GM23248 (cell line): Measurements from ENCODE around the gene SEMA7A.

Experiments used
- EZH2 ChIP-seq: fragments of 200-600 bp; sonication (generic); IDR thresholded peaks from 2 replicates; pipeline ENCODE4 v1.6.1; 2018; ENCODE audit warnings: antibody characterized with exemption, mild to moderate bottlenecking; ENCODE audit not compliant: insufficient read depth, poor library complexity, severe bottlenecking
- EZH2phosphoT487 ChIP-seq: fragments of 200-600 bp; sonication (generic); IDR thresholded peaks from 2 replicates; pipeline ENCODE4 v1.6.1; 2018; ENCODE audit warnings: antibody characterized with exemption, moderate library complexity, mild to moderate bottlenecking, low read depth; ENCODE audit not compliant: insufficient read depth

DNA sequence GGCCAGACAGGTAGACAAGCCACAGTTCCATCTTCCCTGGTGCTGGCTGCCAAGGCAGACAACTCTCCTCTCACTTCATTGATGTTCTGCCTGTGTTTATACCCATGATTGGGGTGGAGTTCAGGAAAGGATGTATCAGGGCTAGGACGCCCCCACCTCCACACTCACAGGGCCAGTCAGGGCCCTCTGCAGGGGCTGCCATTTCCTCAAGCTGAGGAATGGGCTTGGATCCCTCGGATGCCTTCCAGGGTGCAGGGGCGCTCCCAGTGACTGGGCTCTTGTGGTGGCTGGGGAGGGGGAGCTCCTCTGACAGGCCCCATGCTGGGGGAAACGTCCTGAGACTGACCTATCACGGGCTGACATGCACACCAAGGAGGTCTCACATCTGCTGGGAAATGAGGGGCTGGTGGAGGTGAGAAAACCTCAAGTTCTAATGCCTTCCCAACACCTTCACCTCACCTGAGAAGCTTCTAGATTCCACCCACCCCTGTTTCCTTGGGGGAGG is 31.4 kb downstream of the SEMA7A start:
- TF ChIP-seq EZH2, result no peak
- TF ChIP-seq EZH2phosphoT487, result no peak
